NOMO-1 treated with dmso at 0.1 percent for 144 hours (cell line): Measurements from ENCODE around the gene MARCHF2.
"Not testable (repeated sequence)": the region's sequence is repeated elsewhere in the genome, so short reads cannot be mapped to it uniquely, and the experiment has no call there.

Source experiments
- DNase-seq: peaks from one replicate; lab custom pipeline; 2025; ENCODE audit not compliant: unreplicated experiment; lab: John Stamatoyannopoulos, UW

MARCHF2 gene, protein sequence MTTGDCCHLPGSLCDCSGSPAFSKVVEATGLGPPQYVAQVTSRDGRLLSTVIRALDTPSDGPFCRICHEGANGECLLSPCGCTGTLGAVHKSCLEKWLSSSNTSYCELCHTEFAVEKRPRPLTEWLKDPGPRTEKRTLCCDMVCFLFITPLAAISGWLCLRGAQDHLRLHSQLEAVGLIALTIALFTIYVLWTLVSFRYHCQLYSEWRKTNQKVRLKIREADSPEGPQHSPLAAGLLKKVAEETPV

DNA sequence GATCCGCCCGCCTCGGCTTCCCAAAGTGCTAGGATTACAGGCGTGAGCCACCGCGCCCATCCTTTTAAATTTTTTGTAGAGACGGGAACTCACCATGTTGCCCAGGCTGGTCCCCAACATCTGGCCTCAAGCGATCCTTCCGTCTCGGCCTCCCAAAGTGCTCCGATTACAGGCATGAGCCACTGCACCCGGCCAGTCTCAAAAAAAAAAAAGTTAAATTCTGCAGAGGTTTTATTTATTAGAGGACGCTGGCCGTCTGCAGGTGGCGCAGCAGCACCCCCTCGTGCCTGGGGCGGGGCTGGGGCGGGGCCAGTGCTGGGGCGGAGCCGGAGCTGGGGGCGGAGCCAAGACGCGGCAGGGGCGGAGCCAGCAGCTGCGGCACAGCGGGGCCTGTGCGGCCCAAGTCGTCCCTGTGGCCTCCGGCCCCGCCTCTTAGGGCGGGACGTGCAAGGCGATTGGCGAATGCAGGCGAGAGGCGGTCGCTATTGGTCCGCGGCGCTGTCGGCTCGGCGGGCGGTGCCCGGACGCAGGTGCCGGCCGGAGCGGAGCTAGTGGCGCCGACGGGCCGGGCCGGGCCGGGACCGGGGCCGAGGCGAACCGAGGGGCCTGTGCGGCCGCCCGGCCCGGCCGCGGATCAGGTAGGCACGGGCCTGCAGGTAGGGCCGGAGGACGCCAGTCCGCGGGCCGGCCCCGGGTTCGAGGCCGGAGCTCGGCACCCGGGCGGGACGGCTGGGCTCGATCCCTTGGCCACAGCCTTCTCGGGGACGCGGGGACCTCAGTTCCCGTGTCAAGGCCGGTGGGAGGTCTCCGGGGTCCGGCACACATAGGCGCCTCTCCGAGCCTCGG lies at the start of gene MARCHF2:
Gene MARCHF2, plus strand, starts transcription at position 523 of the 846 bp plus-strand sequence. CDS start 8,536 bp downstream, outside the sequence.
- peak; percentile 88 for DNase-seq

DNA sequence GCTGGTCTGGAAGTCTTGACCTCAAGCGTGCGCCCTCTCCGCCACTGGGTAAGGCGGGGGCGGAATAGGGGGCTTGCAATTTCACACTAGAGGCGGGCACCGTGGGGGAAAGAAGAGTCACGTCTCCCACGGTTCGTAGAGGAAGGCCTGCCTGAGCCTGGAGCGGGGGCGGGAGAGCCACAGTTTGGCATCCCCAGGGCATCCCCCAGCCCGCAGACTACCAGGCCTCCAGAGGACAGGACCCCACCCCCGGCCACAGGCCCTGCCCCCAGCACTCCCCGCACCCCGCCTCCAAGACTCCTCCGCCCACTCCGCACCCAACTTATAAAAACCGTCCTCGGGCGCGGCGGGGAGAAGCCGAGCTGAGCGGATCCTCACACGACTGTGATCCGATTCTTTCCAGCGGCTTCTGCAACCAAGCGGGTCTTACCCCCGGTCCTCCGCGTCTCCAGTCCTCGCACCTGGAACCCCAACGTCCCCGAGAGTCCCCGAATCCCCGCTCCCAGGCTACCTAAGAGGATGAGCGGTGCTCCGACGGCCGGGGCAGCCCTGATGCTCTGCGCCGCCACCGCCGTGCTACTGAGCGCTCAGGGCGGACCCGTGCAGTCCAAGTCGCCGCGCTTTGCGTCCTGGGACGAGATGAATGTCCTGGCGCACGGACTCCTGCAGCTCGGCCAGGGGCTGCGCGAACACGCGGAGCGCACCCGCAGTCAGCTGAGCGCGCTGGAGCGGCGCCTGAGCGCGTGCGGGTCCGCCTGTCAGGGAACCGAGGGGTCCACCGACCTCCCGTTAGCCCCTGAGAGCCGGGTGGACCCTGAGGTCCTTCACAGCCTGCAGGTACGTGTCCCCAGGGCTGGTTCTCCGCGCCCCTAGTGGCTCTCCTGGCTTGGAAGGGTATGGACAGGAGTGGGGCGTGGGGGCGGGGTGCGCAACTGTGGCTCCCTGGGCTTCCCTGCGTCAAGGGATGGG lies 49.0 kb upstream of the MARCHF2 start, which contains the start of gene ANGPTL4:
Gene ANGPTL4, plus strand, starts transcription at position 353 of the 969 bp plus-strand sequence. Its CDS starts 167 bp downstream, at position 520.
- no peak for DNase-seq

DNA sequence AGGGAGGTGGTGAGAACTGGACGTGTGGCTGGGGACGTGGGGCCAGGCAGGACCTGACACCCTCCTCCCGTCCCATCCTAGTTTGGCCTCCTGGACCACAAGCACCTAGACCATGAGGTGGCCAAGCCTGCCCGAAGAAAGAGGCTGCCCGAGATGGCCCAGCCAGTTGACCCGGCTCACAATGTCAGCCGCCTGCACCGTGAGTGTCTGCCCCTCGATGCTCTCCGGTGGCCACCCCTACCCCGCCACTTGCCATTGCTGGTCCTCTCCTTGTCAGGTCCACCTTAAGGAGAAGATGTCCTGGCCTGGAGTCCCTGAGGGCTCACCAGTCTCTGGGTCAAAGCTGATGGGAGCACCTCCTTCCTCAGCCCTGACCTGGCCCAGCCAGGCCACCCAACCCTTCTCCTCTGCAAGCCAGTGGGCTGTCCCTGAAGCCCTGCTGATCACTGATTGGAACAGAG lies 47.0 kb upstream of the MARCHF2 start:
- DNase-seq: no peak

DNA sequence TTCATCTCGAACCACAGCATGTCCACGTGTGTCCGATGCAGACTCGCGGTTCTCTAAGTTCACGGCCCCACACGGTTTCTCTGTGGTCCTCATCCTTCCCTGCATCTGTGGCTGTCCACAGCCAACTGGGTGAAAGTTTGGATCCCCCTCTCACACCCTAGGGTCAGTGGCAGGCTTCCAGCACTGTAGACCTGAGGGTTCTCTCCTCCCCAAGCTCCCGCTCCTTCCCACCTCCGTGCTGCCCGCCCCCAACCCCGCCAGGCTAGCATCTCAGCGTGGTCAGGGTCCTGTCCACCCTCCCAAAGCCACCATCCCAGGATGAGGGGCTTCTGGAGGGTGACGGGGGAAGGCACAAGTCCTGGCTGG lies 46.2 kb upstream of the MARCHF2 start:
- DNase-seq: no peak

DNA sequence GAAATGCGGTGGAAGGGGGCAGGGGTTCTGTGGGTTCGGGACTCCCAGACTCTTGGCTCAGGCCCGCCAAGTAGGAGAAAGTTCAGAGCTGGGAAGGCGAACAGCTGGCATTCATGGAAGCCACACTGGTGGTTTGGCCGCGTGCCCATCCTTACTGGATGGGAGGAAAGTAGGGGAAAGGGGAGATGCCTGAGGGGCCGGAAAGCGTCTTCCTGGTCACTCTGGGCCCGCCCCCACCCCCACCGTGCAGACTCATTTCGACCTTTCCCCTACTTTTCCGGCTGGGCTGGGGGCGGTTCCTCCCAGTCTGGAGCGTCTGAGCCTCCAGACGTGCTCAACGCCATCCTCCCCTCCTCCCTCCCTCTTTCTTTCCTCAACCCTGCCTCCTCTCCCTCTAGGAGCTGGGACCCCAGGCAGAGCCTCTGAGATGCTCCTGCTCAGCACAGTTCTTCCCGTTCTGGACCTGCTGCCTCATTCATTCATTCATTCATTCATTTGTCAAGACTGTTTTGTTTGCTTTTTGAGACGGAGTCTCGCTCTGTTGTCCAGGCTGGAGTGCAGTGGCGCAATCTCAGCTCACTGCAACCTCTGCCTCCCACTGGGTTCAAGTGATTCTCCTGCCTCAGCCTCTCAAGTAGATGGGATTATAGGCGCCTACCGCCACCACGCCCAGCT lies 45.6 kb upstream of the MARCHF2 start:
- DNase-seq: no peak

DNA sequence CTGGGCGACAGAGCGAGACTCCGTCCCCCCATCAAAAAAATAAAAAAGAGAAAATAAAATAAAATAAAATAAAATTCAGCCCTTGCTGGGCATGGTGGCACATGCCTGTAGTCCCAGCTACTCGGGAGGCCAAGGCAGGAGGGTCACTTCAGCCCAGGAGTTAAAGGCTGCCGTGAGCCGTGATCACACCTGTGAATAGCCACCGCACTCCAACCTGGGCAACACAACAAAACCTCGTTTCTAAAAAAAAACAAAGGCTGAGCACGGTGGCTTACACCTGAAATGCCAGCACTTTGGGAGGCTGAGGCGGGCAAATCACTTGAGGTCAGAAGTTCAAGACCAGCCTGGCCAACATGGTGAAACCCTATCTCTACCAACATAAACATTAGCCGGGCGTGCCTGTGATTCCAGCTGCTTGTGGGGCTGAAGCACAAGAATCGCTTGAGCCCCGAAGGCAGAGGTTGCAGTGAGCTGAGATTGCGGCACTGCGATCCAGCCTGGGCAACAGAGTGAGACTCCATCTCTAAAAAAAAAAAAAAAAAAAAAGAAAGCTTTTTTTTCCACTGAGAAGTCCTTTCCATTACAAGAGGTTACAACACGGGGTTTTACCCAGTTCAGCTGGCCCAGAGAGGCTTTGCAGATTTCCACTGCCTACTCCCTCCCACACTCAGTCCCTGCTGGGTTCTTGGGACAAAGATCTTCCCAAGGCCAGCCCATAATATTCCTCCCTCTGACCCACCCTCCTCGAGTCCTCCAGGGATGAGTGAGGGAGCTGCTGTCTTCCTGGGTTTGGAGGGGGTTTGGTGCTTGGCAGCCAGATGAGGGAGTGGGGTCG lies 42.7 kb upstream of the MARCHF2 start:
- DNase-seq: no peak

DNA sequence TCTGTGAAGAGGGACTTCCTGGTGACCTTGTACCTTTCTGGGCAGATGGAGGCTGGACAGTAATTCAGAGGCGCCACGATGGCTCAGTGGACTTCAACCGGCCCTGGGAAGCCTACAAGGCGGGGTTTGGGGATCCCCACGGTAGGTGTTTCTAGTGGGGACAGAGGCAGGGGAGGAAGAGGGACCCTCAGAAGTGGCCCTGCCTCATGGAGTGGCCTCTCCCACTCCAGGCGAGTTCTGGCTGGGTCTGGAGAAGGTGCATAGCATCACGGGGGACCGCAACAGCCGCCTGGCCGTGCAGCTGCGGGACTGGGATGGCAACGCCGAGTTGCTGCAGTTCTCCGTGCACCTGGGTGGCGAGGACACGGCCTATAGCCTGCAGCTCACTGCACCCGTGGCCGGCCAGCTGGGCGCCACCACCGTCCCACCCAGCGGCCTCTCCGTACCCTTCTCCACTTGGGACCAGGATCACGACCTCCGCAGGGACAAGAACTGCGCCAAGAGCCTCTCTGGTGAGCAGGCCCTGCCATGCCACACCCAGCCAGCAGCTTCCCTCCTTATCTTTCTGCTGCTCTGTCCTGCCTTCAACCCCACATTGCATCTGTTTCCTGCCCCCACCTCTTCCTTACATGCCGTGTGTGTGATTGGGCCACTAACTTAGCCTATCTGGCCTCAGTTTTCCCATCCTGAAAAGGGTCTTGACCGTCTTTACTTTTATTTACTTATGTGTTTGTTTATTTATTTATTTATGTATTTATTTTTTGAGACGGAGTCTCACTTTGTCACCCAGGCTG lies 41.9 kb upstream of the MARCHF2 start:
- no peak for DNase-seq

DNA sequence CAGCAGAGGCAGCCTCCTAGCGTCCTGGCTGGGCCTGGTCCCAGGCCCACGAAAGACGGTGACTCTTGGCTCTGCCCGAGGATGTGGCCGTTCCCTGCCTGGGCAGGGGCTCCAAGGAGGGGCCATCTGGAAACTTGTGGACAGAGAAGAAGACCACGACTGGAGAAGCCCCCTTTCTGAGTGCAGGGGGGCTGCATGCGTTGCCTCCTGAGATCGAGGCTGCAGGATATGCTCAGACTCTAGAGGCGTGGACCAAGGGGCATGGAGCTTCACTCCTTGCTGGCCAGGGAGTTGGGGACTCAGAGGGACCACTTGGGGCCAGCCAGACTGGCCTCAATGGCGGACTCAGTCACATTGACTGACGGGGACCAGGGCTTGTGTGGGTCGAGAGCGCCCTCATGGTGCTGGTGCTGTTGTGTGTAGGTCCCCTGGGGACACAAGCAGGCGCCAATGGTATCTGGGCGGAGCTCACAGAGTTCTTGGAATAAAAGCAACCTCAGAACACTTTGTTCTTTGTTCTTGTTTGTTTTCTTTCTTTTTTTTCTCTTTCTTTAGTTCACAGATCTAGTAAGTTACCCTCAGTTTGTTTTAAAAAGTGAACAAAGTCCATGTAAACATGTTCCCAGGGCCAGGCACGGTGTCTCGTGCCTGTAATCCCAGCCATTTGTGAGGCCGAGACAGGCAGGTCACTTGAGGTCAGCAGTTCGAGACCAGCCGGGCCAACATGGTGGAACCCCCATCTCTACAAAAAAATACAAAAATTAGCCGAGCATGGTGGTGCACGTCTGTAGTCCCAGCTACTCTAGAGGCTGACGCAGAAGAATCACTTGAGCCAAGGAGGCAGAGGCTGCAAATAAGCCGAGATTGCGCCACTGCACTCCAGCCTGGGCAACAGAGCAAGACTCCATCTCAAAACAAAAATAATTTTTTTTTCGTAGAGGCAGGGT lies 39.0 kb upstream of the MARCHF2 start:
- no peak for DNase-seq

DNA sequence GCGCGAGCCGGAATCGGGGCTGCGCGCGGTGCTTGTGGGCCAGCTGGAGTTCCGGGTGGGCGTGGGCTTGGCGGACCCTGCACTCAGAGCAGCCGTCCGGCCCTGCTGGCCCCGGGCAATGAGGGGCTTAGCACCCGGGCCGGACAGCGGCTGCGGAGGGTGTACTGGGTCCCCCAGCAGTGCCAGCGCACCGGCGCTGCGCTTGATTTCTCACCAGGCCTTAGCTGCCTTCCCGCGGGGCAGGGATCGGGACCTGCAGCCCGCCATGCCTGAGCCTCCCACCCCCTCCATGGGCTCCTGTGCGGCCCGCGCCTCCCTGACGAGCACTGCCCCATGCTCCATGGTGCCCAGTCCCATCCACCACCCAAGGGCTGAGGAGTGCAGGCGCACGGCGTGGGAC lies 37.3 kb upstream of the MARCHF2 start:
- DNase-seq: not testable (repeated sequence)

DNA sequence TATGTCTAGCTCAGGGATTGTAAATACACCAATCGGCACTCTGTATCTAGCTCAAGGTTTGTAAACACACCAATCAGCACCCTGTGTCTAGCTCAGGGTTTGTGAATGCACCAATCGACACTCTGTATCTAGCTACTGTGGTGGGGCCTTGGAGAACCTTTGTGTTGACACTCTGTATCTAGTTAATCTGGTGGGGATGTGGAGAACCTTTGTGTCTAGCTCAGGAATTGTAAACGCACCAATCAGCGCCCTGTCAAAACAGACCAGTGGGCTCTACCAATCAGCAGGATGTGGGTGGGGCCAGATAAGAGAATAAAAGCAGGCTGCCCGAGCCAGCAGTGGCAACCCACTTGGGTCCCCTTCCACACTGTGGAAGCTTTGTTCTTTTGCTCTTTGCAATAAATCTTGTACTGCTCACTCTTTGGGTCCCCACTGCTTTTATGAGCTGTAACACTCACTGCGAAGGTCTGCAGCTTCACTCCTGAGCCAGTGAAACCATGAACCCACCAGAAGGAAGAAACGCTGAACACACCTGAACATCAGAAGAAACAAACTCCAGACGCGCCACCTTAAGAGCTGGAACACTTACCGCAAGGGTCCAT lies 36.6 kb upstream of the MARCHF2 start:
- DNase-seq: not testable (repeated sequence)

DNA sequence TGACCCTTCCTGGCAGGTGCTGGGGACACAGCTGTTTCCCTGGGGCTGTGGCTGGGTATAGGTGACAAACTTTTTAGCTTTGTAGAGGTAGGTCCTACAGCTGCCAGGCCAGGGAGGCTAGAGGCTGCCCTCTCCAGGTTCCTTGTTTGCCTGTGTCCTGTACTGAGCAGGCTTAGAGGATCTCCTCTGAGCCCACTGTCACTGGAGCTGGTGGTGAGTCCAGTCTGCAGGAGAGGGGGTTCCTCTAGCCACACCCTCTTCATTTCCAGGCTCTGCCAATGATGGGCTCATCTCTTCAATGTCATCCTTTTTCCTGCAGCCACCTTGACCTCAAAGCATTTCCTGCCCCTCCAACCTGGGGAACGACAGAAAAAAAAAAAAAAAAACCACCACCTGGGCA lies 35.5 kb upstream of the MARCHF2 start:
- DNase-seq: no peak

DNA sequence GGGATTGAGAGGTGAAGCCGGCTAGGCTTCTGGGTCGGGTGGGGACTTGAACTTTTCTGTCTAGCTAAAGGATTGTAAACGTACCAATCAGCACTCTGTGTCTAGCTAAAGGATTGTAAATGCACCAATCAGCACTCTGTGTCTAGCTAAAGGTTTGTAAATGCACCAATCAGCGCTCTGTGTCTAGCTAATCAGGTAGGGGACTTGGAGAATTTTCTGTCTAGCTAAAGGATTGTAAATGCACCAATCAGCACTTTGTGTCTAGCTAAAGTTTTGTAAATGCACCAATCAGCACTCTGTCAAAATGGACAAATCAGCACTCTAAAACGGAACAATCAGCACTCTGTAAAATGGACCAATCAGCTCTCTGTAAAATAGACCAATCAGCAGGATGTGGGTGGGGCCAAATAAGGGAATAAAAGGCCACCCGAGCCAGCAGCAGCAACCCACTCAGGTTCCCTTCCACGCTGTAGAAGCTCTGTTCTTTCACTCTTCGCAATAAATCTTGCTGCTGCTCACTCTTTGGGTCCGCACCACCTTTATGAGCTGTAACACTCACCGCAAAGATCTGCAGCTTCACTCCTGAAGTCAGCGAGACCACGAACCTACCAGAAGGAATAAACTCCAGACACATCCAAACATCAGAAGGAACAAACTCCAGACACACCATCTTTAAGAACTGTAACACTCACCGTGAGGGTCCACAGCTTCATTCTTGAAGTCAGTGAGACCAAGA lies 33.8 kb upstream of the MARCHF2 start:
- DNase-seq: not testable (repeated sequence)

DNA sequence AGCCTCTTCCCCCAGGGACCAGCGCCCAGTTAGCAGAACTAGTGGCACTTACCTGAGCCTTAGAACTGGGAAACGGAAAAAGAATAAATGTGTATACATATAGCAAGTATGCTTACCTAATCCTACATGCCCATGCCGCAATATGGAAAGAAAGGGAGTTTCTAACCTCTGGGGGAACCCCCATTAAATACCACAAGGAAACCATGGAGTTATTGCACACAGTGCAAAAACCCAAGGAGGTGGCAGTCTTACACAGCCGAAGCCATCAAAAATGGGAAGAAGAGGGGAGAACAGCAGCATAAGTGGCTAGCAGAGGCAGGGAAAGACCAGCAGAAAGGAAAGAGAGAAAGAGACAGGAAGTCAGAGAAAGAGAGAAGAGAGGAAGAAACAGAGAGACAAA lies 28.5 kb upstream of the MARCHF2 start:
- not testable (repeated sequence) for DNase-seq

DNA sequence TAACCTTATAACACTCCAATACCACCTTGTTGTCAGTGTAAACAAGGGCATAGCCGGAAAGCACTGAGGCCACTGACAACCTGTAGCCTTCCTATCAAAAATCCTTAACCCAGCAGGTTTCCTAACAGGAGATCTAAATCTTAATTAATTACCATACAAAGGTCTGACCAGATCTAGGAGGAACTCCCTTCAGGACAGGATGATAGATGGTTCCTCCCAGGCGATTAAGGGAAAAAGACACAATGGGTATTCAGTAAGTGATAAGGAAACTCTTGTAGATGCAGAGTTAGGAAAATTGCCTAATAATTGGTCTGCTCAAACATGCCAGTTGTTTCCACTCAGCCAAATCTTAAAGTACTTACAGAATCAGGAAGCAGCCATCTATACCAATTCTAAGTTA lies 28.0 kb upstream of the MARCHF2 start:
- not testable (repeated sequence) for DNase-seq

DNA sequence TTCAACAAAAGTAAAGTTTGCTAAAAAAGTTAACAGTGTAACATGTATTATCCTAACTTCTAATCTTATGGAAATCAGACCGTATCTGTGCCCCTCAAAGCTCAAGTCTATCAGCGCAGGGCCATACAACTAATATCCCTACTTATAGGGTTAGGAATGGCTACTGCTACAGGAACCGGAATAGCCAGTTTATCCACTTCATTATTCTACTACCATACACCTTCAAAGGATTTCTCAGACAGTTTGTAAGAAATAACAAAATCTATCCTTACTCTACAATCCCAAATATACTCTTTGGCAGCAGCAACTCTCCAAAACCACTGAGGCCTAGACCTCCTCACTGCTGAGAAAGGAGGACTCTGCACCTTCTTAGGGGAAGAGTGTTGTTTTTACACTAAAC lies 27.5 kb upstream of the MARCHF2 start:
- not testable (repeated sequence) for DNase-seq

DNA sequence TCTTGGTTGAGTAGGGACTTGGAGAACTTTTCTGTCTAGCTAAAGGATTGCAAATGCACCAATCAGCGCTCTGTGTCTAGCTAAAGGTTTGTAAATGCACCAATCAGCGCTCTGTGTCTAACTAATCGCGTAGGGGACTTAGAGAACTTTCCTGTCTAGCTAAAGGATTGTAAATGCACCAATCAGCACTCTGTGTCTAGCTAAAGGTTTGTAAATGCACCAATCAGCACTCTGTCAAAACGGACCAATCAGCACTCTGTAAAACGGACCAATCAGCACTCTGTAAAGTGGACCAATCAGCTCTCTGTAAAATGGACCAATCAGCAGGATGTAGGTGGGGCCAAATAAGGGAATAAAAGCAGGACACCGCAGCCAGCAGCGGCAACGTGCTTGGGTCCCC lies 26.7 kb upstream of the MARCHF2 start:
- not testable (repeated sequence) for DNase-seq

DNA sequence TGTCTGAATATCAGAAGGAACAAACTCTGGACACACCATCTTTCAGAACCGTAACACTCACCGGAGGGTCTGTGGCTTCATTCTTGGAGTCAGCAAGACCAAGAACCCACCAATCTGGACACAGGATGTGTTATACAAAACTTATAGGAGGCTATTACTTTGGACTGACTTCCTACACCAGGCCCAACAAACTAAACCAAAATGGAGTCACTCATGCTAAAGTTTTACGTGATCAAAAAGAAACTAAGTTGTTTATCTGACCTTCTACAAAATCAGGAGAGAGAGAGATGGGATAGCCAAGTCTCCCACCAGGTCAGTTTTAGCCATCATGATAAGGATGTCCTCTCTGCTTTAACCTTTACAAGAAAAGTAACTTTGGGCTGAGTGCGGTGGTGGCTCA lies 26.1 kb upstream of the MARCHF2 start:
- no peak for DNase-seq
